Hepatocyte (in vitro differentiated cells): Measurements from ENCODE around the gene IQGAP2. TPM values are rescaled to one million over a fixed set of nuclear protein-coding genes. Genes with fewer than 3 reads are reported as not detected.

Source experiments
- DNase-seq: peaks from one replicate; pipeline ENCODE4 v3.0.0-alpha.2; 2016; ENCODE audit warnings: low spot score
- H2AFZ ChIP-seq: fragments of 200-600 bp; sonication (generic); 2 replicates; pipeline ENCODE4 v1.6.0; 2016; ENCODE audit warnings: antibody characterized with exemption, mild to moderate bottlenecking
- H3K27ac ChIP-seq: fragments of 200-600 bp; sonication (generic); 2 replicates; pipeline ENCODE4 v1.5.1; 2016; ENCODE audit warnings: mild to moderate bottlenecking
- H3K27me3 ChIP-seq: fragments of 200-600 bp; sonication (generic); 2 replicates; pipeline ENCODE4 v1.6.1; 2016
- H3K36me3 ChIP-seq: fragments of 200-600 bp; sonication (generic); replicated peaks from 2 replicates; pipeline ENCODE4 v1.5.1; 2016; ENCODE audit warnings: low read depth; ENCODE audit not compliant: insufficient read depth
- H3K4me1 ChIP-seq: fragments of 200-600 bp; sonication (generic); 2 replicates; pipeline ENCODE4 v1.5.1; 2016; ENCODE audit warnings: mild to moderate bottlenecking, moderate library complexity; ENCODE audit not compliant: insufficient read depth
- H3K4me2 ChIP-seq: fragments of 200-600 bp; sonication (generic); 2 replicates; pipeline ENCODE4 v1.6.0; 2016
- H3K4me3 ChIP-seq: fragments of 200-600 bp; sonication (generic); 2 replicates; pipeline ENCODE4 v1.5.1; 2016; ENCODE audit warnings: mild to moderate bottlenecking
- H3K79me2 ChIP-seq: fragments of 200-600 bp; sonication (generic); 2 replicates; pipeline ENCODE4 v1.6.0; 2017; ENCODE audit warnings: mild to moderate bottlenecking
- H3K9me2 ChIP-seq: fragments of 200-600 bp; sonication (generic); replicated peaks from 2 replicates; pipeline ENCODE4 v1.6.0; 2017; ENCODE audit warnings: mild to moderate bottlenecking; ENCODE audit not compliant: insufficient read depth
- H3K9me3 ChIP-seq: fragments of 200-600 bp; sonication (generic); 2 replicates; pipeline ENCODE4 v1.5.1; 2016; ENCODE audit warnings: low read depth, mild to moderate bottlenecking
- H4K20me1 ChIP-seq: fragments of 200-600 bp; sonication (generic); 2 replicates; pipeline ENCODE4 v1.6.0; 2016; ENCODE audit warnings: mild to moderate bottlenecking; ENCODE audit not compliant: insufficient read depth, poor library complexity, severe bottlenecking
- EZH2 ChIP-seq: fragments of 200-600 bp; sonication (generic); IDR thresholded peaks from 2 replicates; pipeline ENCODE4 v1.6.1; 2016; ENCODE audit warnings: antibody characterized with exemption, mild to moderate bottlenecking, borderline replicate concordance
- EZH2phosphoT487 ChIP-seq: fragments of 200-600 bp; sonication (generic); IDR thresholded peaks from one replicate; pipeline ENCODE4 v1.6.1; 2018; ENCODE audit warnings: antibody characterized with exemption, mild to moderate bottlenecking, low read depth, moderate library complexity; ENCODE audit not compliant: unreplicated experiment, severe bottlenecking
- WGBS: methylation state at CpG from one replicate; pipeline ENCODE4 v1.1.6; 2016; ENCODE audit warnings: low lambda C conversion rate; ENCODE audit errors: missing lambda C conversion rate; 5-methylcytosine and 5-hydroxymethylcytosine counted together
- polyA plus RNA-seq: library from polyadenylated mRNA; unstranded; fragments of >200 nt; fragmentation: Nextera tagmentation; extraction: Ambion mirVana; gene quantifications from 2 replicates; pipeline ENCODE4 v1.2.1, GENCODE V29; 2016
- total RNA-seq: library from RNA; depleted of rRNA; stranded (reverse); fragments of >200 nt; gene quantifications from 2 replicates; pipeline ENCODE4 v1.2.3, GENCODE V29; 2014
- TF ChIP-seq, protein P1 (sequence below): fragments of 200-600 bp; sonication (generic); IDR thresholded peaks from 2 replicates; pipeline ENCODE4 v1.5.1; 2016; ENCODE audit warnings: antibody characterized with exemption, mild to moderate bottlenecking; ENCODE audit not compliant: poor library complexity

Gene IQGAP2
- total and polyA plus RNA-seq, 2 experiments from 2014 or later, result 37.2 to 78.9 TPM

DNA sequence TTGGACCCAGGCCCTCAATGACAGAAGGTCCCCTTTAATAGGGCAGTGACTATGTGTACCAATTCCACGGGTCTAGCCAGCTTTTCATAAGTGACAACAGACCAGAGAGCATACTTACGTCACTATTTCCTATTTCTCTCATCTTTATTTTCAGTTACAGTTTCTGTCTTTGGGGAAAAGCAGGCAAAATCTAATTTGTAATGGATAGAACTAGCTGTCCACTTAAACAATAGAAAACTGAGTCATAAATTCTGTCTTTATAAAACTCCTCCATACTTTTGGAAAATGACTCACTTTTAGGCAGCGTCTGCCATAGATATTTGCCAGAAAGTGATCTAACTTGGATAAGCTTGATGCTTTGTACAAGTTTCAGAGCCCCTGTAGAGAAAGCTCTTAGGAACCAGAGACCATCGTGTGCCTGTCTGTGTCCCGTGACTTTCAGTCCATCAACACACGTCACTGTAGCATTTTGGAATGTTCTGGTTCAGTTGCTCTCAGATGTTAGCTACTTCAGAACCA, 118.2 kb downstream of the IQGAP2 start:
- Histone ChIP-seq H2AFZ (no peak overlapping the region), H3K9me2 (no peaks in the 10 kb centered on the region), H3K36me3 (no peaks in the 10 kb centered on the region), H3K27me3 (no peaks in the 10 kb centered on the region), H3K27ac (peak overlapping the region; percentile 67), H3K79me2 (peaks cover 27% of the 10 kb centered on the region), H4K20me1 (no peaks in the 10 kb centered on the region), H3K9me3 (no peaks in the 10 kb centered on the region), H3K4me1 (peaks cover 34% of the 10 kb centered on the region), H3K4me2 (peak overlapping the region; percentile 32), H3K4me3 (no peak overlapping the region)
- WGBS, result 77% methylated on average over 6 of the region's 6 CpGs
- TF ChIP-seq EZH2, result no peak
- no peak for TF ChIP-seq EZH2phosphoT487
- TF ChIP-seq, protein P1, sequence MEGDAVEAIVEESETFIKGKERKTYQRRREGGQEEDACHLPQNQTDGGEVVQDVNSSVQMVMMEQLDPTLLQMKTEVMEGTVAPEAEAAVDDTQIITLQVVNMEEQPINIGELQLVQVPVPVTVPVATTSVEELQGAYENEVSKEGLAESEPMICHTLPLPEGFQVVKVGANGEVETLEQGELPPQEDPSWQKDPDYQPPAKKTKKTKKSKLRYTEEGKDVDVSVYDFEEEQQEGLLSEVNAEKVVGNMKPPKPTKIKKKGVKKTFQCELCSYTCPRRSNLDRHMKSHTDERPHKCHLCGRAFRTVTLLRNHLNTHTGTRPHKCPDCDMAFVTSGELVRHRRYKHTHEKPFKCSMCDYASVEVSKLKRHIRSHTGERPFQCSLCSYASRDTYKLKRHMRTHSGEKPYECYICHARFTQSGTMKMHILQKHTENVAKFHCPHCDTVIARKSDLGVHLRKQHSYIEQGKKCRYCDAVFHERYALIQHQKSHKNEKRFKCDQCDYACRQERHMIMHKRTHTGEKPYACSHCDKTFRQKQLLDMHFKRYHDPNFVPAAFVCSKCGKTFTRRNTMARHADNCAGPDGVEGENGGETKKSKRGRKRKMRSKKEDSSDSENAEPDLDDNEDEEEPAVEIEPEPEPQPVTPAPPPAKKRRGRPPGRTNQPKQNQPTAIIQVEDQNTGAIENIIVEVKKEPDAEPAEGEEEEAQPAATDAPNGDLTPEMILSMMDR, result no peak
- no peak for DNase-seq

GRCh38 chr5:76522103-76522935, 119.2 kb downstream of the IQGAP2 start:
- H3K27ac ChIP-seq, result peak overlapping the region; percentile 67
- H2AFZ ChIP-seq, result no peak overlapping the region
- peaks cover 43% of the 10 kb centered on the region for H3K4me1 ChIP-seq
- H3K9me2 ChIP-seq, result no peaks in the 10 kb centered on the region
- DNase-seq, result peak; percentile 41
- TF ChIP-seq, protein P1, result no peak
- TF ChIP-seq EZH2phosphoT487 (no peak), EZH2 (no peak)
- H3K79me2 ChIP-seq, result peaks cover 28% of the 10 kb centered on the region
- H3K4me2 ChIP-seq, result peak overlapping the region; percentile 32
- no peaks in the 10 kb centered on the region for H3K27me3 ChIP-seq
- H3K4me3 ChIP-seq, result no peak overlapping the region
- no peaks in the 10 kb centered on the region for H3K36me3 ChIP-seq
- H3K9me3 ChIP-seq, result no peaks in the 10 kb centered on the region
- H4K20me1 ChIP-seq, result no peaks in the 10 kb centered on the region
- WGBS, result 76% methylated on average over 11 of the region's 11 CpGs

DNA sequence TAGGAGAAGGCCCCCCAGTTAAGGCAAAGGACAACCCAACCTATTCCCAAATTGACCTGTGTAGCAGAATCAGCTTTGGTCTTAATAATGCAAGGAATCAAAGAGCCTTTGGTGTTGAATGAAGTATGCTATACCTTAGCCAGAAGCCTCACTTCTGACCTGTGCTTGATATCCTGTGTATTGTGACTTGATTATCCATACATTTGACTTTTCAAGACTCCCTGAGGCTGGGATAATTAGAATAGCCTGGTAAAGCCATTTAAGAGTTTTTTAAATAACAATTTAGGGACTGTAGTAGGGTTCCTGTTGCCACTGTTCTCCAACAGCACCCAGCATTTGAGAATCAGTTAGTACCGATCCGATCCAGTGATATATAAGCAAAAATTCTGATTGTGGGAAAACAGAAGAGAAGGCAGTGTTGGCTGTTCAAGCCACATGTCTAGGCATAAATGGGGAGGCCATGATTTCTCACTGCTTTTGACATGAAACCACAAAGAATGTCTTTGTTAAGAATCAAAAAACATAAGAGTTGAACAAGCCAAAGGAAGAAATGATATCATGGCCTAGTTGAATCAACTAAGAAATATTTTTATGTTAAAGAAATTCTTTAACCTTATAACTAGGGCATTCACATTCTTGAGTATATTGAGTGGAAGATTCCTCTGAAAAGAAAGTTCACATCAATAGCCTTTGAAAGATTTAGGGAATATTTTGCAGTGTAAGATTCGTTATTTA, 121.2 kb downstream of the IQGAP2 start:
- H3K9me2 ChIP-seq, result no peaks in the 10 kb centered on the region
- peak overlapping the region; percentile 21 for H3K27ac ChIP-seq
- no peak overlapping the region for H2AFZ ChIP-seq
- no peak overlapping the region for H3K4me2 ChIP-seq
- WGBS, result 63% methylated on average over 3 of the region's 3 CpGs
- H3K36me3 ChIP-seq, result no peaks in the 10 kb centered on the region
- no peaks in the 10 kb centered on the region for H3K9me3 ChIP-seq
- peaks cover 48% of the 10 kb centered on the region for H3K4me1 ChIP-seq
- TF ChIP-seq EZH2 (no peak), EZH2phosphoT487 (no peak)
- TF ChIP-seq, protein P1, result no peak
- no peaks in the 10 kb centered on the region for H3K27me3 ChIP-seq
- no peak overlapping the region for H3K4me3 ChIP-seq
- DNase-seq, result no peak
- H4K20me1 ChIP-seq, result no peaks in the 10 kb centered on the region
- peaks cover 32% of the 10 kb centered on the region for H3K79me2 ChIP-seq
